Stimulated activated CD8-positive, alpha-beta memory T cell treated with anti-CD3 and anti-CD28 coated beads, Interleukin-2, amount 100 ng/mL, for 1 hour (primary cell): ENCODE data around the gene SELL.
A peak's percentile ranks its signal among the peaks of the same experiment; 100 is the strongest.
"Not testable (repeated sequence)": the region's sequence is repeated elsewhere in the genome, so short reads cannot be mapped to it uniquely, and the experiment has no call there.

ENCODE experiments used
- DNase-seq, 2 donors: peaks; one replicate each; pipeline ENCODE4 v3.0.0-alpha.2; 2020; ENCODE audit warnings: low read depth in 2 of 2

Gene SELL

DNA sequence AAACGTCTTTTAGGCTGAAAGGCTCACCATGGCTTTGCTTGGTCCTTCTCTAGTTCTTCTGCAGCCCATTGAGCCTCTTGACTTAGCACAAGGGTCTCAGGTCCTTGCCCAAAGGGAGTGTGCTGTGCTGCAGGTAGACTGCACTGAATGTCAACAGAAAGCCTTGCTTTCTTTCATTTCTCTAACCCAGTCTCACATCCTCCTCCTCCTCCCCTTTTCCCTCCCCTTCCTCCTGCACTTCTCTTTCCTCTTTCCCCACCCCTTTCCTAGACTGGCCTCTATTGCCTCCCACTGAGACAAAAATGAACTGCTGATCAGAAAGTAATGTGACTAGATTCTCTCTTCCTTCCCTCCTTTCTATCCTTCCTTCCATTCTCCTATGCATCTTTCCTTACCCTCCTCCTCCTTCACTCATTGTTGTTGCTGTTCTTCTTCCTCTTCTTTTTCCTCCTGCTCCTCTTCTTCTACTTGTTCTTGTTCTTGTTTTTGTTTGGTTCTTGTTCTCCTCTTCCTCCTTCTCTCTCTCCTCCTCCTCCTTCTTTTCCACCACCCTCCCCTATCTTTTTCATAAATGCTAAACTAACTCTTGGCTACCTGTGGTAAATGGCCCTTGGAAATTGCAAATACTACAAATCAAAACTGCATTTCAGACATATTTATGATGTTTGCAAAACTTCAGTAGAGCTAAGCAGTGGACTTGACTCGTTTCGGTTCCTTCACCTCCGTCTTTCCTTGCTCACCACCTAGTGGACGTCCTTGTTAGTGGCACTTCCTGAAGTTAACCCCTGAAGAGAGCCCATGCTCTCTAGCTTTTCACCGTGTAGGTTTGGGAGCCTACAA lies at the start of gene SELL:
Gene SELL (minus strand): TSS at position 152 of the 840 bp plus-strand sequence. CDS start 122 bp downstream, at position 30.
- peak; percentile 50 to 58 for DNase-seq

DNA sequence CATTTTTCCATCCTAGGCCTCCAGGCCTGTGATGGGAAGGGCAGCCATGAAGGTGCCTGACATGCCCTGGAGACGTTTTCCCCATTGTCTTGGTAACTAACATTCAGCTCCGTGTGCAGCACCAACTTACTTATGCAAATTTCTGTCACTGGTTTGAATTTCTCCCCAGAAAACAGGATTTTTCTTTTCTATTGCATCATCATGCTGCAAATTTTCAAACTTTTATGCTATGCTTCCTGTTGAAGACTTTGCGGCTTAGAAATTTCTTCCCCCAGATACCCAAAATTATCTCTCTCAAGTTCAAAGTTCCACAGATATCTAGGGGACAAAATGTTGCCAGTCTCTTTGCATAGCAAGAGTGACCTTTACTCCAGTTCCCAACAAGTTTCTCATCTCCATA lies 47.6 kb upstream of the SELL start:
- DNase-seq: no peak

DNA sequence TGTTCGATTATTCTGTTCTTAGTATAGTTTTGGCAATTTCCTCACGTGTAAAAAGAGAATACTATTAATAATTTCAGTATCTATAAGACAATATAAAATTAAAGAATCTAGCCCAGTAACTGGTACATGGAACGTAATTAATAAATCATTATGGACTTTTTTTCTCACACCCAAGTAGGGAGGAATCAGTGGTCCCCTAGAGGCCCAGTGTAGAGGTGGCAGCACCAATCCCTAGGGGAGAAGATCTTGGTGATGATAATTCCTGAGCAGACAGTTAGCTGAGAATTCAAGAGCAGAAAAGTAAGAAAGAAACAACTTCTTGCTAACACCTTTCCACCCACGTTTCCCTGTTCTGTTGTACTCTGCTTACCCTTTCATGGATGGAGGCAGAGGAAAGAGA lies 42.1 kb upstream of the SELL start:
- DNase-seq: no peak

DNA sequence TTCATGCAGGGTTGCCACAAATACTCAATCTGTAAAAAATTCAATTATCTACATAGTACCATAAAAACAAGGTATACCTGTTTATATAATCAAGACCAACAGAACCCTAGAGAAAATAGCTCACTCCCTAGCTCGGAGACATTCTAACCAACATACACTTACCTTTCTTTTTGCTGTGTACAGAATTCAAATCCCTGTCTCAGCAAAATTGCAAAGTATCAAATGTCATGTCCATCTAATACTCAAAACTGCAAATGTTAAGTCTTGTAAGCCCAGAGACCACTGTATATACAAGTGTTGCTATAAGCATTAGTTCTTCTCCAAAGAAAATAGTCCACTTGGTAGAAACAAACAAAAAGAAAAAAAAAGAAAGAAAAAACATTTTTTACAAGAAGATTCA lies 38.6 kb upstream of the SELL start:
- no peak for DNase-seq

DNA sequence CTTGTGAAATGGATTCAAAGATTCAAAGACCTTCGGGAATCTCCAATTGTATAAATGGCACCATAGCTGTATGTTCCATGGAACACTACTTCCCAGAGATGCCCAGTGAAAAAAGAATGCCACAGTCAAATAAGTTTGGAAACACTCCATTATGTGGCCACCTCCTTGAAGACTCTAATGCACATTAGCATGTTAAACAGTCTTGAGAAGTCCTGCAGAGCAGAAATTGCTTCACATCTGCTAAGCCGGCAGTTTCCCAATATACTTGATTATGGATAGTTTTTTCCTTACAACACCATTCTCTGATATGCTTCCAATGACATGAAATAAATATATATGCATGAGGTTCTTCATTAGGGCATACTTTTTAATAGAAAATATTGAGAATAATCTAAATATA lies 35.1 kb upstream of the SELL start:
- no peak for DNase-seq

DNA sequence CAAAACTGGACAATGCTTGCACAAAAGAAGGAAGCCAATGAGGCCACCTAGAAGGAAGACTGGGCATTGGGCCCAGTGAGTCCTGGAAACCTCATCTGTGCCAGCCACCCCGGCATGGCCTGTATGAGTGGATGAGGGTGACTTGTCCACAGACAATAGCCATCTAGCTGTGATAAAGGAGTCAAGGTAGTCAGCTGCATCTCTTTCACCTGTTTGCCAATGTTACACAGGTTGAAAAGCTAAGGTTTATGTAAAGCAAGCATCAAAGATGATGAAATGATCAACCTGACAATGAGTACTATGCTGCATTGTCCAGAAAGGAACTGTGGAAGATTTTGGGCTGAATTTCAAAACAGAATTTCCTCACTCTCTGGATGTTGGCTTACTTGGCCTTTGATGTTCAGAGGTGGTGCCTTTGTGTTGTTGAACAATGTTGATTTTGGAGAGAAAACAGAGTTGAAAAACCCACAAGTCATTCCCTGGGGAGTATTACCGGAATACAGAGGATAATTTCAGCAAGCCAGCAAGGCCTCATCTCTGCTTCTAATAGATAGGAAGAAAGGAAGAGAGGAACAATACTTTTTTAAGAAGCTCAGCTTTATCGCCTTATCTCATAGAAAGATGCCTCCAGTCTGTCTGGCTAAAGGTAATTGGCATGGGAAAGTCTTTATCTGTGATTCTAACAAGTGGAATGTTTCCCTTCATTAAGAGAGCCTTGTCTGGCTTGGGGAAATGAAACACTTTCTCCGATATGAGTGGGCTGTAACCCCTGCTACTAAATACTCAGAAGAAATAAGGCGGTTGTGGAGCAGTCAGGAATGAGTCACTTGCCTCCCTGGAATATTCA lies 33.8 kb upstream of the SELL start:
- DNase-seq: no peak

DNA sequence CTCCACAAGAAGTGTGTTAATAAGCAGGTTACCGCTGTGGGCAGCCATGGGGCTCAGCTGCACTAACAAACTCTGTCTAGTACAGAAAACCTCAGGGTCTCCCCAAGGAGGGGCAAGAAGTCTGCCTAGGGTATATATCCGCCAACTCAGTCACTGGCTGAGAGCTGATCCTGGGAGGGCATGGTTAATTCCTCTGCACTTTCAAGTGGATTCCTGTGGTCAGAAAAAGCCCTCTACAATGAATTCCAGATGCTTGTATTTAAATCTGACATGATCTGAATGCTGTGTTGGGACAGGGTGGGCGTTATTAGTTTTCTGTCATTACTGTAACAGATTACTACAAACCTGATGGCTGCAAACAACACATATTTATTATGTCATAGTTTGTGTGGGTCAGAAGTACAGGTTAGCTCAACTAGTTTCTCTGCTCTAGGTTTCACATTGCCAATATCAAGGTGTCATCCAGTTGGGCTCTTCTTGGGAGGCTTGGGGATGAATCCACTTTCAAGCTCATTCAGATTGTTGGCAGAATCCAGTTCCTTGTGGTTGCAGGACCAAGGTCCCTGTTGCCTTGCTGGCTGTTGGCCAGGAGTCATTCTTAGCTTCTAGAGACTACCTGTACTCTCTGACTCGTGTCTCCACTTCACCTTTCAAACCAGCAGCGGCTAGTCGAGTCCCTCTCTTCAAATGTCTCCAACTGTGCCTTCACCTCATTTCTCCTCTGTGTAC lies 30.4 kb upstream of the SELL start:
- DNase-seq: no peak

DNA sequence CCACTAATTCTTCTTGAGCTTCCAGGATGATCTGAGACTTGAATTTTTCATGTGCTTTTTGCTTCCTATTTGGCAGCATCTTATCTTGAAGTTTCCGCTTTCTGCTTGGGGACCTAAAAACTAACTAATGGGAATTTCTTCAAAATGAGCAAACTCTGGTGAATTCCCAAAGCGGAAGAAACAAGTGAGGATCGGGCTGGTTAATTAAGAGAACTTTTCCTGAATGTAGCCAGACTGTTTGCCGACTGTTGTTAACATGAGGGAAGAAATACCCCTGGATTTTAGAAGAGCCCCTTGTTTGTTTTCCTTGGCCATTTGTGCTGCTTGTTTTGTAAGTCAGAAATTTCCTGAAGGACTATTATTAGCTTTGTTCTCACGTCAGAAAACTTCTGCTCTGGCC lies 28.6 kb upstream of the SELL start:
- no peak for DNase-seq

DNA sequence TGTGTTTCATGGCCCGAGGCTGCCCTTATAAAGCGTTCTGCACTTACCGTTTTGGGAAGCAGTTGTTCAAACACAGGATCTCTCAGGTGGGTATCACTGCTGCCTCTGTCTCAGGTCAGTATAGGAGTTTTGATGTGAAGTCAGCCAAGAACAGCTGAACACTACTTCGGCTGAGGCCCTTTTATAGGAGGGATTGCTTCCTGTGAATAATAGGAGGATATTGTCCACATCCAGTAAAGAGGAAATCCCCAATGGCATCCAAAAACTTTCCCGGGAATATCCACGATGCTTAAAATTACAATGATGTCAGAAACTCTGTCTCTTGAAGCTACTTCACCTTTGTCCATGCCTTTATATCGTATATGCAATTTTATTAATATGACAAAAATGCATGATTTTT lies 22.5 kb upstream of the SELL start, which contains the start of gene SELE:
Gene SELE (minus strand): TSS at position 156 of the 400 bp plus-strand sequence. CDS start 467 bp downstream, outside the sequence.
- DNase-seq: no peak

DNA sequence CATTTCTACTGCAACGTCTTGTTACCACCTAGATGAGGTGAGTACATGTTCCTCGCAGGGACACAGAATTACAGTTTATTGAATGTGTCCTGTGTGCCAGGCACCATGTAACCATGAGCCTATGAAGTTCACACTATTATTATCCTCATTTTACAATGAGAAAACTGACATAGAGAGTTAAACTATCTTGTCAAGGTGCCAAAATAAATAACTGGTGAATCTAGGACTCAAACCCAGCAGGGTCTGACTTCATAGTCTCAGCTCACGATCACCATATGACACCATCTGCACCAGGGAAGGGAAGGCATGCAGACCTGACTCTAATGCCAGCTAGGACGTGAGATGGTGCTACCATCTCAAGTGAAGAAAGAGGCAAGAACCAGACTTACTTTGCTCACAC lies 20.0 kb upstream of the SELL start:
- no peak for DNase-seq

DNA sequence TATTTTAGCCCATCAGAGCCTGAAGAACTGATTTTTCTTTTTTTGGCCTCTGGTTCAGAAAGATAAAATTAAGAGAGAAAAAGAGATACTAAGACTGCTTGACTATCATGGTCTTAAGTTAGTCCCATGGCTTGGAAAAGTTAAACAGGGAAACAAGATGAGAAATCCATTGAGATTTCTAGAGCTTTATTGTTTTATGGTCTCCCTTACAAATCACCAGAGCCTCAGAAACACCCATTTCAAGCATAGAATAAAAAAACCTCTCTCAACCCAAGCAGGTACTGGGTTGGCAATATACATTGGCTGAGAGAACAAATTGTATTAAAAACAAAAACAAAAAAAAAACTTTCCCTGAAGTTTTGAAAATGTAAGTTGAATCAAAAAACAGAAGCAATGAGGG lies 18.6 kb upstream of the SELL start:
- no peak for DNase-seq

DNA sequence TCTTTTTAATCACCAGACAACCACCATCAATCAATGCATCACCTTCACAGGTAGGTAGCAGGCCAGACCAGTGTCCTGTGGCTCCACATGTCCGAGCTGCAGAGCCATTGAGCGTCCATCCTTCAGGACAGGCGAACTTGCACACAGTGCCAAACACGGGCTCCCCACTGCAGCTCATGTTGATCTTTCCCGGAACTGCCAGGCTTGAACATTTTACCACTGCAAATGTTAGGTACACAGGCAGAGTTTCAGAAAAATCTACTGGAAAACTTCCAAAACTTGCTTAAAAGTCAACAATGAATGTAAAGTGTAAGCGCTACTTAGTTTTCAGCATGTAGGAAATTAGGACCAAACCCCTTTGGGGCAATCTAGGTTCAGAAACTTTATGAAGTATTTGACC lies 15.9 kb upstream of the SELL start:
- no peak for DNase-seq

DNA sequence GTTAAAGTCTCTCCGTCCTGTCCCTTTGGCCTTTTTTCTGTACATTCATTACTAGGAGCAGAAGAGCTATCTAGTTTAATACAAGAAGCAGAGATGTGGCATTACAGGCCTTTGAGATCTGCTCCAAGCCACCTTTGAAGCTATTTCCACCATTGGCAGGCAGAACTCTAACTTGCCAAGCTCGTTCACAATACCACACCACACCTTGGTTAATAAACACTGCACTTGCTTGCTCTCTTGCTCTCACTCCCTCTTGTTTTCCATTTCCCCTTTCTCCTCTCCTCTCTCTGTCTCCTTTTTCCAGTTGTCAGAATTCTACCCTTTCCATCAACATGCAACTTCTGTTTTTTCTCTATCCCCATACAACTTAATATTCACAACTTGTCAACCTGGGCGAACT lies 15.4 kb upstream of the SELL start:
- no peak for DNase-seq

DNA sequence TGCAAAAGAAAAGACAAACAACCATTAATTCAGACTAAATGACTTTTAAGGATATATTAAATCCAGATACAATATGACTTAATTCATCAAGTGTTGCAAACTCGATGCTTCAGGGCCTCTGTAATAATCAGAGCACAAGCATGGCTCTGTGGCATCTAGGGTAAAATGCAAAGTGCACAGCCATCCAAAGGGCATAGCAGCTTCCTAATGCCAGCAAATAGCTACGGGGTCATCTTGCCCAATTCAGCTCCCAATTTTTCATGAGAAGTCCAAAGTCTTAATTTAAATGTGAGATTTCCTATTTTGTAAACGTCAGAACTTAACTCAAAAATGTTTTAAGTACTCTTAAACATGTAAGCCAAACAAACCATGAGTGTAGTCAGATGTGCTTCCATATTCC lies 14.5 kb upstream of the SELL start:
- DNase-seq: no peak

DNA sequence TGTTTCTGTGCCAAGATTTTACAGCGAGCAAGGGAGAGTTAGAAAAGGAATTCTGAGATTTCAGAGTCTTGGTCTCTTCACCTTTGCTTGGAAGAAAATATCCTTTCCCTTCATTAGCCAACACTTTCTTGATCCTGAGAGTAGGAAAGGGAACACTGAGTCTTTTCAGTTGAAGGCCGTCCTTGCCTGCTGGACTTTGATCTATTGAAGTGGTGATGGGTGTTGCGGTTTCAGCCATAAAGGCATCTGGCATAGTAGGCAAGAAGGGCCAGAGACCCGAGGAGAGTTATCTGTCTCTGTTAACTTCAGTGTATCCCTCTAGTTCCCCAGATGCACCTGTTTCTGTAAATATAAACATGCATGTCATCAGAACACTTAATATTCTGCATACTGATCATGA lies 12.7 kb upstream of the SELL start:
- no peak for DNase-seq

DNA sequence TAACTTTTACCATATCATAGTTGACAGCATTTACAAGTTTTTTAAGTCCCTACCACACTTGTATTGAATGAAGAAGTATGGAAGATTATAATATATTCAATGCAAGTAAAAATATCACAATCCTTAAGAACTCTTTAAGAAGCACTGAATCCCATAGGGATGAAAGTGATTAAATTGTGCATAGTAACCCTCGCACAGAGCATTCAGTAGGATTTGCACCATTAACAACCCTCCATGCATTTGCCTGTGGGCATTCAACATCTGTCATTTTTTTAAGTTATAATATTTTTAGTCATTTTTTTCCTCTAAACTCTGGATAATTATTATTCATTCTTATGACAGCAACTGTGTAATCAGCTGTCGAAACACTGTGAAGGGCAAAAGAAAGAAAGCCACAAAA lies 12.3 kb upstream of the SELL start:
- no peak for DNase-seq

DNA sequence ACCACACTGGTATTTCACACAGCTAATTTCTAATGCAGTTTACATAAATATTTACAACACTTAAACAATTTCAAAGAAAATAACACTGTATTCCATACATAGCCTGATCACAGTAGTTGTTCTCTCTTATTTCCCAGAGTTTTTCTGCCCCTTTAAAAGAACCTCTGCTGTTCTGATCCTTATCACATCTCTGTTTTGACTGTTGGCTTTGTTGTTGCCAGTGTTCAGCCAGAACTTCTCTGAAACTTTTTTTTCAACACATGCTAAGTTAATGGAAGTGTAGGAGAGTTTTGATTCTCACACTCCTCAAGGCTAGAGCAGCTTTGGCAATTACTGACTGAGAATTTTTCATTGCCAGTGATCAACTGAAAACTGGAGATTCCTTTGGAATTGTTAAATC lies 11.4 kb upstream of the SELL start:
- no peak for DNase-seq

DNA sequence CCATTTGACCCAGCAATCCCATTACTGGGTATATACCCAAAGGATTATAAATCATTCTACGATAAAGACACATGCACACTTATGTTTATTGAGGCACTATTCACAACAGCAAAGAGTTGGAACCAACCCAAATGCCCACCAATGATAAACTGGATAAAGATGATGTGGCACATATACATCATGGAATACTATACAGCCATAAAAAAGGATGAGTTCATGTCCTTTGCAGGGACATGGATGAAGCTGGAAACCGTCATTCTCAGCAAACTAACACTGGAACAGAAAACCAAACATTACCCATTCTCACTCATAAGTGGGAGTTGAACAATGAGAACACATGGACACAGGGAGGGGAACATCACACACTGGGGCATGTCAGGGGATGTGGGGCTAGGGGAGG lies 3.7 kb upstream of the SELL start:
- DNase-seq: not testable (repeated sequence)

DNA sequence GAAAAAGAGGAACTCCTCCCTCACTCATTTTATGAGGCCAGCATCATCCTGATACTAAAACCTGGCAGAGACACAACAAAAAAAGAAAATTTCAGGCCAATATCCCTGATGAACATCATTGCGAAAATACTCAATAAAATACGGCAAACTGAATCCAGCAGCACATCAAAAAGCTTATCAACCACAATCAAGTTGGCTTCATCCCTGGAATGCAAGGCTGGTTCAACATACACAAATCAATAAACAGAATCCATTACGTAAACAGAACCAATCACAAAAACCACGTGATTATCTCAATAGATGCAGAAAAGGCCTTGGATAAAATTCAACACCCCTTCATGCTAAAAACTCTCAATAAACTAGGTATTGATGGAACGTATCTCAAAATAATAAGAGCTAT lies 1.7 kb upstream of the SELL start:
- DNase-seq: not testable (repeated sequence)

DNA sequence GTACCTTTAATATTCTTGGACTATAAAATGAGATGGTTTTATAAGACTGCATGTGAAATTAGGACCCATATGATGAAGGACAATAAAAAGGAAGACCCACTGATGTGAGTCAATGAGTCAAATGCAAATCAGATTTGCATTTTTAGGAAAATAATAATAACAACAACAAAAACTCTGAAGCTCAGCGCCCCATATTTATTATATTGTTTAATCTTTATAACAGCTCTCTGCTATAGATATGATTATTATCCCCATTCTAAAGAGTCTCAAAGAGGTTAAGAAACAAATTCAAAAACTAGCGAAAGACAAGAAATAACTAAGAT lies 850 bp upstream of the SELL start:
- no peak for DNase-seq

DNA sequence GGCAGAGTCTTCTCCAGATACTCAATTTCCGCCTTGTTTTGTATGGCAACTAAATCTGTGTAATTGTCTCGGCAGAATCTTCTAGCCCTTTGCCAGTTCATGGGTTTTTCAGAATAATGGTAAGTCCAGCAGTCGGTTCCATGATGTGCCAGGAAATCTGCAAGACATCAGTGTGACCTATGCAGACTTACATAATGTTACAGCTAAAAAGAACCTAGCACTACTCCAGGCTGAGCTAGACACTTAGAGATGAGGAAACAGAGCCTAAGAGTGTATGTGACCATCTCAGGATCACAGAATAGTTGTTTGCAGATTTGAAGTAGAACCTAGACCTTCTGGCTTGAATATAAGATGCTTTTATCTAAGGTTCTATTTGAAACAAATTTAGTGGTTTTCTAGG lies 2.8 kb downstream of the SELL start:
- DNase-seq: no peak

DNA sequence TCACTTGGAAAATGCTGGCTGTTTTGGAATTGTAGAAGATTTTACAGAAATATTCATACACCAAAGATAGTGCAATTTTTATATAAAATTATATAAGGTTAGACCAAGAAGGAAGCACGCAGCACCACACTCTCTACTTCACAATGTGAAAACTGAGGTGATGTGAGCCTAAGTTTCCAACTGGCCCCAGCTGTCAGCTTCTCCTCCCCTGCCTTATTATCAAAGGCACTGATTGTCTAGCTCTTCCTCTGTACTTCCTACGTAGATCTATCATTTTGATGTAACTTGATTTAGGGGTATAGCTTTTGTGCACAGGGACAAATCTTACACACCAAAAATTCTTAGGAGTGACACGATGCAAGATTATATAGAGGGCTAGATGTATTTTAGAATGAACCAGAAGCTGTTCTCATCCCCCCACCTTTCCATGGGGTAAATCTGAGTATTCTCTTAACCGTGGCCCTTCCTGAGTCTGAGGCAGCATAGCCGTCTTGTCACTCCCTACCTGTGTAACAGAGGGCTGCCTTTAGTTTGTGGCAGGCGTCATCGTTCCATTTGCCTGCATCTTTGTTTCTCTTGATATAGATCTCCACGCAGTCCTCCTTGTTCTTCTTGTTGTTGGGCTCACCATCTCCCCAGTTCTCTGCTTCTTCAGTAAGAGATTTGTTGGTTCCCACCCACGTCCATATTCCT lies 3.4 kb downstream of the SELL start:
- no peak for DNase-seq
